Measurements from ENCODE around the gene USP12.

USP12 gene

DNA sequence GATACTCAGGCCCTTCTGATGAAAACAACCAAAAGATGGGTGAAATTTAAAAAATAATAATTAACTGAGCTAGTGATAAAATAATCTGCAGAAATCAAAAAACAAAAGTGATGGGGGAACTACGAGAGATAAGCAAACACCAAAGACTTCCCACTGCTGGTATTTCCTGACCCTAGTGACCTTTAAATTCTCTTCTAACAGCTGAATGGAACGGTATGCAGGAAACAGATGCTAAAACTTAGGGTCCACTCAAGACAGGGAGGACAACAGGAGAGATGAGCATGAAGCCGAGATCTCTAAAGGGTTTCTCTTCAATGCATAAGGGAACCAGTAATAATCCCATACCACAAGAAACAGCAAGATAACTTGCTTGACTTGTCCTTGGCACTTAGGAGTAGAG is 50.8 kb downstream of the USP12 start:
- no peak for DNase-seq (ENCODE audit: low spot score)

DNA sequence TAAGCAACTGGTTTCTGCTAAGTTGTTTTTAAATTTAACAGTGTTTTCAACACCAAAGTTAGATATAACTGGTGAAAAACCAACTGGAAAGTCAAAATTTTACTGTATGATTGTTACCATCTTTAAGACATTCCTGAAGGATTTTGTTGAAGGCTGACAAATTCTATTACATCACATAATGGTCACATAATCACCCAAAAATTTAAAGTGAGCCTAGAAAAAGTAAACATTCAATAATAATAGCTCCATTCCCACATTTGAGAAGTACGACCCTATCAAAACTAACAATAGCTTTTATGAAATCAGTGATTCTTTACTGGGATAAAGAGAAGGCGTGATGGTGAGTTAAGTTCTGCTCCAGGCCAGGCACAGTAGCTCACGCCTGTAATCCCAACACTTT is 51.6 kb downstream of the USP12 start:
- DNase-seq (ENCODE audit: low spot score): no peak

DNA sequence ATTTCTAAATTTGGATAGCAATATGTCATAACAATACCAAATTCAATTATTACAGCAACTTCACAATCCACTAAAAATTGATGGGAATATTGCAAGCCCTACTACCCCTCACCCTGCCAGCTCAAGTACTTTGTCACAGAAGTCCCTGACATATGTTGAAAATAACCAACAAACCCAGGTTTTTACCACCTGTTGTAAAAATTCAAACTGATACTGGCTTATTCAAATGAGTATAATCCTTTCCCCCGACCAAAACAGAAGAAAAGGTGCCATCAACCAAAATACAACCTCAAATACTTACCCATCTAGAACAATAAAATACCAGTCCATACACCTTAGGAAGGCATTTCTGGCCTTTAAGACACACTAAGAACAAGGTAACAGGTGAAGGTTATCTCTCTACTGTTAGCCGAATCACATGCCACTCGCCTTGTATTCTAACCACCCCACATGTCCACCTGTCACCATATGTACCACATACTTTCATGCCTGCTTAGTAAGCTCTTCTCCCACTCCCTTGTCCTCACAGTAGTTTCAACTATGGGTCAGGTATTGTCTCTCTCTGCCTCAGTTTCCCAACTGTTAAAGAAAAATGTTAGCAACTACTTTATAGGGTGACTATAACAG is 53.1 kb downstream of the USP12 start:
- DNase-seq (ENCODE audit: low spot score): no peak

DNA sequence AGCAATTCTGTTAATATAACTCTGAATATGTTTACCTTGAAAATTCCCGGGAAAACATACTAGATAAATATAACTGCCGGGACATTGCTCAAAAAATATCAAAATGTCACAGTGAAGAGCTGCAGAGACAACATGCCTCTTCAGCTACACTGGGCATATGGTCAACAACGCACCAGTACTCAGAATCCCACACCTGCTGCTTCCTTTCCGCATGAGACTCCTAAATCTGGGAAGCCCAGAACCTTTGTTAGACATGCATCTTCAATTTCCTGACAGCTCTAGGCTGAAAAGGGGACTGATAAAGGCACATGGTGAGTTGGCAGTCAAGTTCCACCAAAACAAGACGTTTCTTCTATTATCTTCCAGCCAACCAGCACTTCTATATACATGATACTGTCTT is 53.7 kb downstream of the USP12 start:
- no peak for DNase-seq (ENCODE audit: low spot score)

DNA sequence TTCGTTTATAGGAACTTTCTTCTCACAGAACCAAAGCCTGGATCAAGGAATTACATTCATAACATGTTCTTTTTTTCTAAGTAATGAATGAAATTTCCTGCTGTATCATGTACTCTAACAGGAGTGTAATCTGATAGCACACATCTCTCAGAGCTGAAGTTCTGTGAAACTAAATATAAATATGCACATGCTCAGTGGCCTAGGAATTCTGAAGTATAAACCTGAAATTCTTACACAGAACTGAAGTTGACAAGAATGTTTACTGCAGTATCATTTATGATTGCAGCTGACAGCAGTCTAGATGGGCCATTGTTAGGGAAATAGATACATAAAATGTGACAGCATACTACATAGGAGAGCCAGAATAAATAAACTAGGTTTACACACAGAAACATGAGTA is 54.5 kb downstream of the USP12 start:
- DNase-seq (ENCODE audit: low spot score): no peak

DNA sequence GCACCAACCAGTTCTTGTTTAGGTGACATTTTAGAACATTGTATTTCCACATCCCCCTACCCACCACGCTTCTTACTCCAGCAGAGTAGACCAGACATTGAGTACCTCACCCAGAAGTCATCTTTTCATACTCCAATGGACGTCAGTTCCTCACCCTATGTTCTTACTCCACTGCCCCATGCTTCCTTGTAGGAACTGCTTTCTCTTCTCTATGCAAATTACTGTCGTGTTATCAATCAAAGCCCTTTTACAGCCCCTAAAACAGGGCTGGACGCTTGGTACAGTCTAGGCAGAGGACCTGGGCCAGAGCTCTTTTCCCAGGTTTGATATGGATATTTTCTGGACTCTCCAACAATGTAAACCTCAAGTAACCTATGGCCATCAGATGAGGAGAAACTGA is 58.2 kb downstream of the USP12 start:
- DNase-seq (ENCODE audit: low spot score): no peak

DNA sequence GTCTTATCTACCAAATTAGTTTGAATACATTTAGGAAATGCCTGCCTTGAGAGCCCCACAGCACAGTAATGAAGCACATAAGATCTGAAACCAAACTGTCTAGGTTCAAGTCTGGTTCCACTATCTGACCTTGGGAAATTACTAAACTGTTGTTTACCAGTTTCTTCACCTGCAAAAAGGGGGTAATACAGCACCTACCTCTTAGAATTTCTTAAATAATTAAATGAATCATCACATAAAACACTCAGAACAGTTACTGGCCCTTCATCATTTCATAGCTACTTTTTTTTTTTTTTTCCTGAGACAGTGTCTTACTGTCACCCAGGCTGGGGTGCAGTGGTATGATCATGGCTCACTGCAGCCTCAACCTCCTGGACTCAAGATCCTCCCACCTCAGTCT is 59.6 kb downstream of the USP12 start:
- DNase-seq (ENCODE audit: low spot score): no peak

DNA sequence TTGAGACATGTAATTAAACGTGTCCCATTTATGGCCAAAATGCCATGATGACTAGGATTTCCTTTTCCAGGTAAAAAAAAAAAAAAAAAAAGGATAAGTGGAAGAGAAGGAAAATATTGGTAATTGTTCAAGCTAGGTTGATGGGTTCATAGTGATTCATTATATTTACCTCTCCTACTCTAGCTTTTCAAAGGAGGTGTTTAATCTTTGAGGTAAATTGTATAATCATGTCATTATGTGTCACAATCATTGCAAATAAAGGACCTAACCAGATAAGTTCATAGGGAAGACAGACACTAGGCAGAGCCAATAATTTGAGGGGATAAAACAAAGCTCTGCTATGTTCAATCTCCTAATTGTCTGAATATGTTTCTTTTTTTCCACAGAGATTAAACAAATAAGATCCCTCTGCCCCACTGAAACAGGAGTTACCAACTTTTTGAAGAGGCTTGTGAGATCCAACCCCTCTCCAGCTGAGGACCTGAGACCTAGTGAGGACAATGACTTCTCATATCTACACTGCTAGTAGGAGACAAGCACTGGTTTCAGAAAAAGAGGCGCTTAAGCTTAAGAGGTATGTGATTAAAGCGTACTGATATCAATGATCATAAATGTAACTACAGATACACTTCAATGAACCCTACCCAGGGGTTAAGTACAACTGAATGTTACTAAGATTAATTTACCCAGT is 61.4 kb downstream of the USP12 start:
- no peak for DNase-seq (ENCODE audit: low spot score)

DNA sequence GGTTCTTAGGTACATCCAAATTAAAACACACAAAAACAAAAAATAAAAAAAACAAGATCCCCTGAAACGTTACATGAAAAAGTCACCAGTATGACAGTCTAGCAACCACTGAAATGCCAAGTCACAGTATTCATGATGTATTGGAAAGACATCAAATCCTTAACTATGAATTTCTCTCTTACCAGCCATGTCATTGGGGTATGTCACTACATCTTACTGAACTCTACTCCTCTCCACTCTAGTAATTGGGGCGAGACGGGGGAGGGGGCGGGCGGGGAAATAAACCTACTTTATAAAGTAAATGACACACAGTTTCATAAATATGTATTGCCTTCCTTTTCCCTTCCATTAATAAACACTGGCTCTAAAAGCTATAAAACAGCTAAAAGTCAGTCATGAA is 65.5 kb downstream of the USP12 start:
- no peak for DNase-seq (ENCODE audit: low spot score)

DNA sequence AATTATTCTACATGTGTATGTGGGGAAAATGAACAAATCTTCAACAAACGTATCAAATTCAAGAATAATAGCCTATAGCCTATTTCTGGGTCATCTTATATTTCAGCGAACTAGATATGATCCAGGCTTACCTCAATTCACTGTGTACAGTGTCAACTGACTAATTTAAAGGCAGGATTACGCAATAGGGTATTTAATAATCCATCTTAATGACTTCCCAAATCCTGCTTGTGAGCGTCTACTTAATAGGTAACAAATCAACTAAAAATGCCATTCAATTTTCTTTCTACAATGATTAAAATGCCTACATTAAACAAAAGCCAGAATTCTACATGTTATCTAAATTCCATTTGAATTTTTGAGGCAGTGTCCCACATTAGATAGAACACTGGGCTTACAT is 67.0 kb downstream of the USP12 start:
- no peak for DNase-seq (ENCODE audit: low spot score)

DNA sequence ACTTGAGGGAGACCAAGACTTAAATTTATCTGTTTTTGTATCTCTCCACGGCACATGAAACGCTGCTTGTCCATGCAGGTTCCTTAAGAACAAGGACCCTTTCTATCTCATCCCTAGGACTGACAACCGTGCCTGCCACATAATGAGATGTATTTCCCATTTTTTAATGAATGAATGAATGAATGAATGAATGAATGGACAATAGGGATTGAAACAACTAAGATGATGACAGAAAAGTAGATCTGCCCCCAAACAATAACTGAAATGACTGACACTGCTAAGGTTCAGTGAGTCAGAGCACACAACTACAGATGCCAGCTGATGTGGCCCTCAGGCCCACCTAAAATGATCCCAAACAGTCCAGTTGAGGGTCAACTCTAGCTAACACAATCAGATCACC is 69.8 kb downstream of the USP12 start:
- no peak for DNase-seq (ENCODE audit: low spot score)

DNA sequence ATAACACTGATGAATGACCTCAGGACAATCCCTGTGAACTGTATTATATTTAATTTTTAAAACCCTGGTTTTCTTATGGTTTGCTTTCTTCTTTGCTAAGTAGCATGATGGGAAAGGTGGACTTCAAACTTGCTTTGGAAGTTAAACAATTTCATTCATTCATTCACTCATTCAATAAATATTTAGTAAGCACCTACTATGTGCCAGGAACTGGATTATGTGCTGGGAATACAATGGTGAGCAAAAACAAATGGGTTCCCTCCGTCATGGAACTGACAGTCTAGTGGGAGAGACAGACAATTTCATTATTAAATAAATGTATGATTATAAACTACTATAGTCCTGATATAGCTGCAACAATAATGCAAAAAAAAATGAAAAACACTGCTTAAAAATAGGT is 70.3 kb downstream of the USP12 start:
- DNase-seq (ENCODE audit: low spot score): no peak

DNA sequence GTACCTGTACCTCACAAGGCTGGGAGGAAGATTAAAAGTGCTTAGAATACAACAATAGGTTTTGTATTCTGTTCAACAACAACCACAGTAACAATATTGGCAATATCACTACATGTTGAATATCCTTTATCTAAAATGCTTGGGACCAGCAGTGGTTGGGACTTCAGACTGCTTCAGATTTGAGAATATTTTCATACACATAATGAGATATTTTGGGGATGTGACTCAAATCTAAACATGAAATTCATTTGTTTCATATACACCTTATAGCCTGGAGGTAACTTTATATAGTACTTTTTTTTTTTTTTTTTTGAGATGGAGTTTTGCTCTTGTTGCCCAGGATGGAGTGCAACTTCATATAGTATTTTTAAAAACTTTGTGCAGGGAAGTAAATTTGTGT is 73.9 kb downstream of the USP12 start:
- DNase-seq (ENCODE audit: low spot score): no peak

DNA sequence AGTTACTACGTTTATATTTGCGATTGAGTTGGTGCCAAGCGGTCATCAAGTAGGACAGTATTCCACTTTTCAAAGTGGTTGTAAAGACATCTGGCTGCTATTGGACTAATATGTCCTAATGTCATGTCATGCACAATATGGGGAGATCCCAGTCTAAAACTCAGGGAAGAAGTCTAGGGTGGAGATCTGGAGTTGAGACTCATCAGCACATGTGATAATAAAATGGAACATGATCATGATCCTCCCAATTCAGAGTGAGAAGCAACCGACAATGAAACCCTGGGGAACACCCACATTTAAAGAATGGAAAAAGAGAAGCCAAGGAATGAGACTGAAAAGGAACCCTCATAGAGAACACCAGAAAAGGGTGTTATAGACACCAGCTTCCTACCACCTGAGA is 80.2 kb downstream of the USP12 start:
- DNase-seq (ENCODE audit: low spot score): no peak

DNA sequence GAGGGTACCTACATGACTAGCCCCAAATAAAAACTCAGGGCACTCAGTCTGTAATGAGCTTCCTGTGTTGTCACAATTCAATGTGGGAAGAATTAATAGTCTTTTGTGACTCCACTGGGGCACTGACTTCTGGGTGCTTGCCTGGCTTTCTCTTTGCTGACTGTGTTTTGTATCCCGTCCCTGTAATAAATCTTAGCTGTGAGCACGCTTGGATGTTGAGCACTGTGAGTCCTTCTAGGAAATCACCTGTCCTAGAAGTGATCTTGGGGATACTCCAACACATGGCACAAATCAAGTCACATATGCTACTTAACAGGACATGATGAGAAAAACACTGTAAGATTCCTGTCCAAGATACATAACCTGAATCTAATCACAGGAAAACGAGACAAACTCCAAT is 83.0 kb downstream of the USP12 start:
- no peak for DNase-seq (ENCODE audit: low spot score)

DNA sequence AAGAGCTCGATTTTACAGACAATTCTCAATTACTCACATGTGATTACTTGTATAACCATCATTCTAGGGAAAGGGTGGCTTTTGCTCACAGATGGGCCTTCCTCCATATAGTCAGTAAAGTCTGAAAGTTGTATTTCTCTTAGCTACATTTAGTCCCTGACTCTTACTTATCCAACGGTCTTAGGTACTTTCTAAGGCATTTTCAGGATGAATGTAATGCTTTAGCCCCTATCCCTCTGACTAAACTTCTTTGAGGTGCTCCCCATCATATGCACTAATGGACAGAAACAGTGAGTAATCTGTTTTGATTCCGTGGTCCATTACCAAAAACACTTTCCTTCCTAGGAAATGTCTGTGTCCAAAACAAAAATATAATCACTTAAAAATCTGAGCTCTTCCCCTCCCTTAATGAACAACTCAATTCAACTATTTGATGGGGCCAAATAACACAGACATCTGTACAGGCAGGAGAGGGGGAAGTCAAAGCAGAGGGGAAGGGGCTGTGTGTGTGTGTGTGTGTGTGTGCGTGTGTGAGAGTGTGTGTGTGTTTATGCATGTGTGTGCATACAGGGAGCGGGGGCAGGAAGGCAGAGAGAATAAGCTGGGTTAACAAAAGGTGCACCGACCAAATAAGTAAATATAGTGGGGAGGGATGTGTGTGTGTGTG is 84.9 kb downstream of the USP12 start:
- DNase-seq (ENCODE audit: low spot score): no peak

DNA sequence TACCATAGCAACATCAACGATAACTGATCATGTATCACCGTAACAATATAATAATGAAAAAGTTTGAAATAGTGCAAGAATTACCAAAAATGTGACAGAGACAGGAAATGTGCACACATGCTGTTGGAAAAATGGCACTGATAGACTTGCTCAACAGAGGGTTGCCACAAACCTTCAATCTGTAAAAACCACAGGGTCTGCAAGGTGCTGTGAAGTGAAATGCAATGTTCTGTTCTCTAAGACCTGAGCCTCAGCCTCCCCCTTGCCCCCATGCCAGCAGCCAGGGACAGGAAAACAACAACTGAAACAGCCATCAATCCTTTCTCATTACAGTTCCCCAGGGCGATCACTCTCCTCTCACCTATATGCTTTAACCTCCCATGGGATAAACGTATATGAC is 88.4 kb downstream of the USP12 start:
- DNase-seq (ENCODE audit: low spot score): no peak

DNA sequence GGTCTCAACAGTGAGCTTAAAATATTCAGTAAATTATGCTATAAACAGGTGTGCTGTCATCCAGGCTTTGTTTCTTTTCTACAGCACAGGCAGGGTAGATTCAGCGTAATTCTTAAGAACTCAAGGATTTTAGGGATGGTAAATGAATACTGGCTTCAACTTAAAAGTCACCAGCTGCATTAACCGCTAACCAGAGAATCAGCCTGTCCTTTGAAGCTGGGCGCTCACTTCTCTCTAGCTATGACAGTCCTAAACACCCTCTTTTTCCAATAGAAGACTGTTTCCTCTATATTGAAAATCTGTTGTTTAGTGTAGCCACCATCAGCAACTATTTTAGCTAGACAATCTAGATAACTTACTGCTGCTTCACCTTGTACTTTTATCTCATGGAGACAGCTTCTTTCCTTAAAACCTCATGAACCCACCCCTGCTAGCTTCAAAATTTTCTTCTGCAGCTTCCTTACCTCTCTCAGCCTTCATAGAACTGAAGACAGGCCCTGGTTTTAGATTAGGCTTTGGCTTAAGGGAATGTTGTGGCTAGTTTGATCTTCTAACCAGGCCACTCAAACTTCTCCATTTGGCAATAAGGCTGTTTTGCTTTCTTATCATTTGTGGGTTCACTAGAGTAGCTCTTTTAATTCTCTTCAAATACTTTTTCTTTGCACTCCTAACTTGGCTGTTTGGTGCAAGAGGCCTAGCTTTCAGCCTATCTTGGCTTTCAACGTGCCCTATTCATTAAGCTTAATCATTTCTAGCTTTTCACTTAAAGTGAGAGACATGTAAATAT is 89.5 kb downstream of the USP12 start:
- no peak for DNase-seq (ENCODE audit: low spot score)

DNA sequence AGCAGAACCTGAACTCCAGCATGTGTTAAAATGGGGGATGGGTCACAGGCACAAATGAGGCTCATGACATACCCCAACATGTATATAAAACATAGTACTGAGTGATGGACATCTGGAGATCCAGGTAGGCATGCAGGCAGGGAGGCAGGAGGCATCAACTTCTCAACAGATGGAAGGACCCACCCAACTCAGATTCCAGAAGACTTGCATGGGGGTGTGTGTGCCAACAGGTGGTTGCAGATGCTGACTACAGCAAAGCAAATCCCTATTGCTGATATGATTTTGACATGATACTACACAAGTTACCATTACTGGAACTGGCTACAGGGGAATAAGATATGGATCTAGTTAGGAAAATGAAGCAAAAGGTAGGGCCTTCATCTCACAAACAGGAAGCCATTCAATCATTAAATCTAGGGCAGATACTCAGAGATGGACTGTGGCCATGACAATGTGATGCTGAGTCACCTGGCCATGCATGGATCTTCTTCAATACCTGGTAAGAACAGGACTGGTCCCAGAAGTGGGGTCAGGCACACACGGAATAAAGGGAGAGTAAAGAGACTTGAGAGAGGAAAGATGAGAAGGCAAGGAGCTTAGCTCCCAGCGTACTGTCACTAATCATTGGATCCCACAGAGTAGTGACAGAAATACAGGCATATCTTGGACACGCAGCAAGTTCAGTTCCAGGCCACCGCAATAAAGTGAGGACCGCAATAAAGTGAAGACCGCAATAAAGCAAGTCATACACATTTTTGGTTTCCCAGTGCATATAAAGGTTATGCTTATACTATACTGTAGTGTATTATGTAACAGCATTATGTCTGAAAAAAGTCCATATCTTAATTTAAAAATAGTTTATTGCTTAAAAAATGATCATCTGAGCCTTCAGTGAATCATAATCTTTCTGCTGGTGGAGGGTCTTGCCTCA is 91.3 kb downstream of the USP12 start:
- no peak for DNase-seq (ENCODE audit: low spot score)

DNA sequence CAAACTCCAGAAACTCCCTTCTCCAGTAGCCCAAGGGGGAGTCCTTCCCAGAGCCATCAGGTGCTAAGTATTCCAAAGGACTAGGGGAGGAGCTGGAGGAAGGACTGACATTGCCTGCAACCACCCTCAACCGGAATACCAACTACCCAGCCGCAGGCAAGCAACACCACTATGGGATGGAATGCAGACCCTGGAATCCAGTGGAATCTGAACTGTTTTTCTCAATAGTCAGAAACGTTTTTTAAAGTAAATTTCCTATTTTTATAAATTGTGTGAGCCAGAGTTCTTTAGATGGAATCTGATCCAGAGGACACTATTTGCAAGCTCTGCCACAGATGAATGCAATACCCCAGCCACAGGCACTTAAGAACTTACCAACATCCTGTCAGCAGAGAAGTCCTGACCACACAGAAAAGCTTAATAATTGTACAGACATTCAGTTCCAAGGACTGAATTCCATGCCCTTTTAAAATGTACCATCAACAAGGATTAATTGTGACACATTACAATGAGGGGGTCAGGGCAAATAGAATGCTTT is 92.1 kb downstream of the USP12 start:
- DNase-seq (ENCODE audit: low spot score): no peak

DNA sequence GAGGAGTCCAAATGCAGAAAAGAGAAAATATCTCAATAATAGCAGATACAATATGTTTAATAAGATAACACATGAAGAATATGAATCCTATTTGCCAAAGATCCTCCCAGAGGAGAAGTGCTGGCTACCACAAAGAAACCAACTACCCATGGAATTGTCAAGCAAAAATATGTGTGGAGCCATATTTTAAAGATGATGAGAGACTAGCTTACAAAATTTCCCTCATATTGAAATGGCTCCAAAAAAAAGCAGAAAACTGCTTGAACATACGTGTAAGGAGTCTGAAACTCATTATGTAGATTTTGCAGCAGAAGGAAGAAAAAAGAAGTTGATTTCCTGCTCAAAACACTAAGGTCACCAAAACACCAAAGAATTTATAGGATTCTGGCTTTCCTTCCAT is 94.2 kb downstream of the USP12 start:
- DNase-seq (ENCODE audit: low spot score): no peak

DNA sequence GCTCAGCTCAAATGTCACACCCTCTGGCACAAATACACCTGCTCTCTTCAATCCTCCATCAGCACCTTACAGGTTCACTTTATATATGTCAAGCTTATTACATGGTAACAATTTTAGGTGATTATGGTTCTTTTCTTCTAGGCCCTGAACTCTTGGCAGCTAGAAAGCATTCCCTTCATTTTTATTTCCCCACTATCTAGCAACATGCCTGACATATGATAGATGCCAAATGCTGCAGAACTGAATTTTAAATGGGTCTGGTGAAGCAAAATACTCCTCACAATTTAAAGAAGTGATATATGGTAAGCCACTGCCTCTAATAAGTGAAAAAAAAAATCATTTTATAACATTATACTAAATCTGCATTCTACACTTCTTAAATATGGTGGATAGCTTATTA is 95.2 kb downstream of the USP12 start:
- no peak for DNase-seq (ENCODE audit: low spot score)

Measured in COLO829 (cell line).